Liver (tissue), 9 donors: ENCODE results near the gene NFATC2. TPM values are rescaled to one million over a fixed set of nuclear protein-coding genes. Genes with fewer than 3 reads are reported as not detected.

Source experiments
- DNase-seq: peaks from one replicate; pipeline ENCODE4 v3.0.0-alpha.2; 2017; ENCODE audit warnings: low spot score
- H3K27ac ChIP-seq, 2 donors: one replicate each; pipeline ENCODE4 v1.7.0; 2013; ENCODE audit warnings: inconsistent platforms in 2 of 2, low read length in 2 of 2, control low read depth in 1 of 2, low read depth in 1 of 2, mild to moderate bottlenecking in 1 of 2
- H3K27me3 ChIP-seq, 4 donors: one replicate each; pipeline versions ENCODE4 v1.6.1 to v1.7.0; 2013; ENCODE audit warnings: low read length in 3 of 4, inconsistent platforms in 1 of 4, mild to moderate bottlenecking in 1 of 4, moderate library complexity in 1 of 4; ENCODE audit not compliant: control insufficient read depth in 4 of 4, insufficient read depth in 4 of 4
- H3K36me3 ChIP-seq, 4 donors: one replicate each; pipeline versions ENCODE4 v1.6.1 to v1.7.0; 2013; ENCODE audit warnings: low read length in 3 of 4, mild to moderate bottlenecking in 3 of 4, low read depth in 1 of 4, moderate library complexity in 1 of 4; ENCODE audit not compliant: control insufficient read depth in 4 of 4, insufficient read depth in 3 of 4
- H3K4me1 ChIP-seq, 4 donors: one replicate each; pipeline versions ENCODE4 v1.6.1 to v1.7.0; 2013; ENCODE audit warnings: low read length in 3 of 4, mild to moderate bottlenecking in 3 of 4, moderate library complexity in 1 of 4; ENCODE audit not compliant: control insufficient read depth in 4 of 4, insufficient read depth in 4 of 4
- H3K4me3 ChIP-seq, 3 donors: one replicate each; pipeline versions ENCODE4 v1.6.1 to v1.7.0; 2013; ENCODE audit warnings: low read length in 3 of 3, control low read depth in 1 of 3, low read depth in 1 of 3, mild to moderate bottlenecking in 1 of 3
- H3K9ac ChIP-seq, 2 donors: one replicate each; pipeline ENCODE4 v1.7.0; 2013; ENCODE audit warnings: low read length in 2 of 2, mild to moderate bottlenecking in 2 of 2, moderate library complexity in 2 of 2, control low read depth in 1 of 2, low read depth in 1 of 2
- H3K9me3 ChIP-seq, 4 donors: one replicate each; pipeline versions ENCODE4 v1.6.1 to v1.7.0; 2013; ENCODE audit warnings: low read length in 3 of 4; ENCODE audit not compliant: control insufficient read depth in 4 of 4
- EGR1 ChIP-seq, 2 donors: IDR thresholded peaks; 2 replicates each; pipeline ENCODE4 v1.6.1; 2016 to 2018; ENCODE audit warnings: antibody characterized with exemption in 2 of 2, low read depth in 2 of 2
- FOXA1 ChIP-seq: IDR thresholded peaks from 2 replicates; pipeline ENCODE4 v1.6.1; 2016; ENCODE audit warnings: antibody characterized with exemption
- FOXA2 ChIP-seq: IDR thresholded peaks from 2 replicates; pipeline ENCODE4 v1.6.1; 2016; ENCODE audit warnings: antibody characterized with exemption
- GABPA ChIP-seq, 2 donors: IDR thresholded peaks in 1 of 2; conservative IDR thresholded peaks in 1 of 2; 2 replicates each; pipeline ENCODE4 v1.6.1; 2016; ENCODE audit warnings: antibody characterized with exemption in 2 of 2, mild to moderate bottlenecking in 1 of 2, moderate library complexity in 1 of 2
- HNF4A ChIP-seq, 2 donors: conservative IDR thresholded peaks; 2 replicates each; pipeline ENCODE4 v1.6.1; 2016; ENCODE audit warnings: antibody characterized with exemption in 2 of 2, mild to moderate bottlenecking in 2 of 2
- HNF4G ChIP-seq: IDR thresholded peaks from 2 replicates; pipeline ENCODE4 v1.6.1; 2016; ENCODE audit warnings: antibody characterized with exemption
- JUND ChIP-seq, 2 donors: IDR thresholded peaks; 2 replicates each; pipeline ENCODE4 v1.6.1; 2016; ENCODE audit warnings: antibody characterized with exemption in 2 of 2
- NR2F2 ChIP-seq: IDR thresholded peaks from 2 replicates; pipeline ENCODE4 v1.6.1; 2016; ENCODE audit warnings: antibody characterized with exemption
- RAD21 ChIP-seq, 2 donors: IDR thresholded peaks; 2 replicates each; pipeline ENCODE4 v1.6.1; 2016; ENCODE audit warnings: antibody characterized with exemption in 2 of 2, mild to moderate bottlenecking in 2 of 2
- RXRA ChIP-seq, 2 donors: IDR thresholded peaks; 2 replicates each; pipeline ENCODE4 v1.6.1; 2017 to 2018; ENCODE audit warnings: antibody characterized with exemption in 2 of 2, mild to moderate bottlenecking in 1 of 2
- SP1 ChIP-seq: IDR thresholded peaks from 2 replicates; pipeline ENCODE4 v1.6.1; 2018; ENCODE audit warnings: antibody characterized with exemption, mild to moderate bottlenecking
- TAF1 ChIP-seq: conservative IDR thresholded peaks from 2 replicates; pipeline ENCODE4 v1.6.1; 2016; ENCODE audit warnings: antibody characterized with exemption, mild to moderate bottlenecking
- YY1 ChIP-seq: IDR thresholded peaks from 2 replicates; pipeline ENCODE4 v1.6.1; 2016; ENCODE audit warnings: antibody characterized with exemption, mild to moderate bottlenecking
- WGBS: extraction: QIAGEN DNeasy Blood & Tissue Kit; methylation state at CpG from one replicate; pipeline ENCODE4 v1.1.7; 2013; 5-methylcytosine and 5-hydroxymethylcytosine counted together
- polyA plus RNA-seq, 2 donors: library from polyadenylated mRNA; stranded (reverse) in 1 of 2; unstranded in 1 of 2; fragments of 200-250 nt in 1 of 2; fragments of >200 nt in 1 of 2; fragmentation: Nextera tagmentation in 1 of 2; extraction: Ambion mirVana in 1 of 2; gene quantifications; one replicate each; pipeline versions ENCODE4 v1.2.1 to v1.2.3, GENCODE V29; 2013 to 2015
- total RNA-seq, 2 donors: library from RNA; depleted of rRNA; stranded (reverse); fragments of >200 nt; gene quantifications; one replicate each; pipeline ENCODE4 v1.2.3, GENCODE V29; 2014
- TF ChIP-seq, protein P1 (sequence below): fragments of 150-350 bp; IDR thresholded peaks from 2 replicates; pipeline ENCODE4 v1.5.1; 2017; ENCODE audit warnings: improper control_type of control experiment, low read depth, low read length; ENCODE audit not compliant: missing input control
- TF ChIP-seq, protein P2 (sequence below): IDR thresholded peaks from 2 replicates; pipeline ENCODE4 v1.6.1; 2016; ENCODE audit warnings: antibody characterized with exemption
- TF ChIP-seq, protein P3 (sequence below): IDR thresholded peaks from 2 replicates; pipeline ENCODE4 v1.6.1; 2016; ENCODE audit warnings: antibody characterized with exemption, mild to moderate bottlenecking
- TF ChIP-seq, protein P4 (sequence below): IDR thresholded peaks from 2 replicates; pipeline ENCODE4 v1.6.1; 2016; ENCODE audit warnings: antibody characterized with exemption
- TF ChIP-seq, protein P5 (sequence below): IDR thresholded peaks from 2 replicates; pipeline ENCODE4 v1.6.1; 2016; ENCODE audit warnings: antibody characterized with exemption
- donor health status: healthy.
- donor health status: healthy.
- donor health status: healthy.
- donor health status: healthy.
- donor health status: healthy.

The NFATC2 gene
- total and polyA plus RNA-seq, 4 donors, result 1.2 to 6.7 (median 2.6) TPM

DNA sequence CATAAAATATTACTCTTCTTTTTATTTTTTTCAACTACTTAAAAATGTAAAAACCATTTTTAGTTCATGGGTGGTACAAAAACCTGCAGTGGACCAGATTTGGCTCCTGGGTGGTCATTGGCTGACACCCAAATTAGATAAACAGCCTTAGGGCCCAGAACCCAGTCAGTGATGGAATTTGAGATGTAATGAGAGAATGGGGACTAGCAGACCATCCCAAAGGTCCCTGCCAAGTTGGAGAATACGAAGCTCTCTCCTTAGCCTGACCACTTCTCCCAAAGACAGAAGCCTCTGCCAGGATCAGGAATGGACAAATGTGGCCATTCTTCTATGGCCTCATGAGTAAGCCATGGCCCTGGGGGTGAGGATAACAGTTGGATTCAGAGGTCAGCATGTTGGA is 194.7 kb downstream of the NFATC2 start:
- TF ChIP-seq, protein P1, sequence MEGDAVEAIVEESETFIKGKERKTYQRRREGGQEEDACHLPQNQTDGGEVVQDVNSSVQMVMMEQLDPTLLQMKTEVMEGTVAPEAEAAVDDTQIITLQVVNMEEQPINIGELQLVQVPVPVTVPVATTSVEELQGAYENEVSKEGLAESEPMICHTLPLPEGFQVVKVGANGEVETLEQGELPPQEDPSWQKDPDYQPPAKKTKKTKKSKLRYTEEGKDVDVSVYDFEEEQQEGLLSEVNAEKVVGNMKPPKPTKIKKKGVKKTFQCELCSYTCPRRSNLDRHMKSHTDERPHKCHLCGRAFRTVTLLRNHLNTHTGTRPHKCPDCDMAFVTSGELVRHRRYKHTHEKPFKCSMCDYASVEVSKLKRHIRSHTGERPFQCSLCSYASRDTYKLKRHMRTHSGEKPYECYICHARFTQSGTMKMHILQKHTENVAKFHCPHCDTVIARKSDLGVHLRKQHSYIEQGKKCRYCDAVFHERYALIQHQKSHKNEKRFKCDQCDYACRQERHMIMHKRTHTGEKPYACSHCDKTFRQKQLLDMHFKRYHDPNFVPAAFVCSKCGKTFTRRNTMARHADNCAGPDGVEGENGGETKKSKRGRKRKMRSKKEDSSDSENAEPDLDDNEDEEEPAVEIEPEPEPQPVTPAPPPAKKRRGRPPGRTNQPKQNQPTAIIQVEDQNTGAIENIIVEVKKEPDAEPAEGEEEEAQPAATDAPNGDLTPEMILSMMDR, result no peak
- no peak for TF ChIP-seq GABPA (IDR thresholded peaks at IDR 0.05 in 1 of 2, conservative IDR thresholded peaks at IDR 0.05 in 1 of 2)
- no peak for TF ChIP-seq YY1
- TF ChIP-seq RAD21 (IDR thresholded peaks at IDR 0.05), result no peak
- TF ChIP-seq, protein P2, sequence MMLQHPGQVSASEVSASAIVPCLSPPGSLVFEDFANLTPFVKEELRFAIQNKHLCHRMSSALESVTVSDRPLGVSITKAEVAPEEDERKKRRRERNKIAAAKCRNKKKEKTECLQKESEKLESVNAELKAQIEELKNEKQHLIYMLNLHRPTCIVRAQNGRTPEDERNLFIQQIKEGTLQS, result no peak
- TF ChIP-seq EGR1 (IDR thresholded peaks at IDR 0.05; ENCODE audit: low read depth in 2 of 2), result no peak
- TF ChIP-seq SP1, result no peak
- TF ChIP-seq FOXA1, result no peak
- TF ChIP-seq, protein P3, sequence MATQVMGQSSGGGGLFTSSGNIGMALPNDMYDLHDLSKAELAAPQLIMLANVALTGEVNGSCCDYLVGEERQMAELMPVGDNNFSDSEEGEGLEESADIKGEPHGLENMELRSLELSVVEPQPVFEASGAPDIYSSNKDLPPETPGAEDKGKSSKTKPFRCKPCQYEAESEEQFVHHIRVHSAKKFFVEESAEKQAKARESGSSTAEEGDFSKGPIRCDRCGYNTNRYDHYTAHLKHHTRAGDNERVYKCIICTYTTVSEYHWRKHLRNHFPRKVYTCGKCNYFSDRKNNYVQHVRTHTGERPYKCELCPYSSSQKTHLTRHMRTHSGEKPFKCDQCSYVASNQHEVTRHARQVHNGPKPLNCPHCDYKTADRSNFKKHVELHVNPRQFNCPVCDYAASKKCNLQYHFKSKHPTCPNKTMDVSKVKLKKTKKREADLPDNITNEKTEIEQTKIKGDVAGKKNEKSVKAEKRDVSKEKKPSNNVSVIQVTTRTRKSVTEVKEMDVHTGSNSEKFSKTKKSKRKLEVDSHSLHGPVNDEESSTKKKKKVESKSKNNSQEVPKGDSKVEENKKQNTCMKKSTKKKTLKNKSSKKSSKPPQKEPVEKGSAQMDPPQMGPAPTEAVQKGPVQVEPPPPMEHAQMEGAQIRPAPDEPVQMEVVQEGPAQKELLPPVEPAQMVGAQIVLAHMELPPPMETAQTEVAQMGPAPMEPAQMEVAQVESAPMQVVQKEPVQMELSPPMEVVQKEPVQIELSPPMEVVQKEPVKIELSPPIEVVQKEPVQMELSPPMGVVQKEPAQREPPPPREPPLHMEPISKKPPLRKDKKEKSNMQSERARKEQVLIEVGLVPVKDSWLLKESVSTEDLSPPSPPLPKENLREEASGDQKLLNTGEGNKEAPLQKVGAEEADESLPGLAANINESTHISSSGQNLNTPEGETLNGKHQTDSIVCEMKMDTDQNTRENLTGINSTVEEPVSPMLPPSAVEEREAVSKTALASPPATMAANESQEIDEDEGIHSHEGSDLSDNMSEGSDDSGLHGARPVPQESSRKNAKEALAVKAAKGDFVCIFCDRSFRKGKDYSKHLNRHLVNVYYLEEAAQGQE, result no peak
- no peak for TF ChIP-seq NR2F2
- TF ChIP-seq, protein P4, sequence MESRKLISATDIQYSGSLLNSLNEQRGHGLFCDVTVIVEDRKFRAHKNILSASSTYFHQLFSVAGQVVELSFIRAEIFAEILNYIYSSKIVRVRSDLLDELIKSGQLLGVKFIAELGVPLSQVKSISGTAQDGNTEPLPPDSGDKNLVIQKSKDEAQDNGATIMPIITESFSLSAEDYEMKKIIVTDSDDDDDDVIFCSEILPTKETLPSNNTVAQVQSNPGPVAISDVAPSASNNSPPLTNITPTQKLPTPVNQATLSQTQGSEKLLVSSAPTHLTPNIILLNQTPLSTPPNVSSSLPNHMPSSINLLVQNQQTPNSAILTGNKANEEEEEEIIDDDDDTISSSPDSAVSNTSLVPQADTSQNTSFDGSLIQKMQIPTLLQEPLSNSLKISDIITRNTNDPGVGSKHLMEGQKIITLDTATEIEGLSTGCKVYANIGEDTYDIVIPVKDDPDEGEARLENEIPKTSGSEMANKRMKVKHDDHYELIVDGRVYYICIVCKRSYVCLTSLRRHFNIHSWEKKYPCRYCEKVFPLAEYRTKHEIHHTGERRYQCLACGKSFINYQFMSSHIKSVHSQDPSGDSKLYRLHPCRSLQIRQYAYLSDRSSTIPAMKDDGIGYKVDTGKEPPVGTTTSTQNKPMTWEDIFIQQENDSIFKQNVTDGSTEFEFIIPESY, result no peak
- no peak for TF ChIP-seq TAF1
- TF ChIP-seq, protein P5, sequence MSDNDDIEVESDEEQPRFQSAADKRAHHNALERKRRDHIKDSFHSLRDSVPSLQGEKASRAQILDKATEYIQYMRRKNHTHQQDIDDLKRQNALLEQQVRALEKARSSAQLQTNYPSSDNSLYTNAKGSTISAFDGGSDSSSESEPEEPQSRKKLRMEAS, result no peak
- TF ChIP-seq JUND (IDR thresholded peaks at IDR 0.05), result no peak
- no peak for TF ChIP-seq FOXA2
- no peak for TF ChIP-seq HNF4G
- TF ChIP-seq HNF4A (conservative IDR thresholded peaks at IDR 0.05), result no peak
- no peak for TF ChIP-seq RXRA (IDR thresholded peaks at IDR 0.05)
- DNase-seq, result no peak
- Histone ChIP-seq H3K4me3 (no peak overlapping the region), H3K36me3 (no peaks in the 10 kb centered on the region), H3K9ac (no peak overlapping the region), H3K27me3 (no peaks in the 10 kb centered on the region), H3K27ac (no peak overlapping the region), H3K9me3 (no peaks in the 10 kb centered on the region), H3K4me1 (no peaks in the 10 kb centered on the region)
- 75% methylated on average over 1 of the region's 1 CpG for WGBS
